Neural crest cell (in vitro differentiated cells): ENCODE results near the gene CCL5. TPM values are rescaled to one million over a fixed set of nuclear protein-coding genes. Genes with fewer than 3 reads are reported as not detected.
"Not testable (repeated sequence)": the region's sequence is repeated elsewhere in the genome, so short reads cannot be mapped to it uniquely, and the experiment has no call there.

Source experiments
- DNase-seq: peaks from one replicate; pipeline ENCODE4 v3.0.0; 2021; ENCODE audit warnings: low read depth, mixed read lengths, low spot score
- H3K27ac Mint-ChIP-seq: one replicate; pipeline ENCODE4 v1.8.0; 2021; ENCODE audit warnings: mild to moderate bottlenecking, mixed read lengths; ENCODE audit not compliant: unreplicated experiment
- H3K27me3 Mint-ChIP-seq: 2 replicates; pipeline ENCODE4 v1.8.0; 2021; ENCODE audit warnings: low read depth, mild to moderate bottlenecking, mixed read lengths
- H3K36me3 Mint-ChIP-seq: 2 replicates; pipeline ENCODE4 v1.8.0; 2021; ENCODE audit warnings: low read depth, mild to moderate bottlenecking, mixed read lengths
- H3K4me1 Mint-ChIP-seq: 2 replicates; pipeline ENCODE4 v1.8.0; 2021; ENCODE audit warnings: mixed read lengths
- H3K4me3 Mint-ChIP-seq: one replicate; pipeline ENCODE4 v1.8.0; 2021; ENCODE audit warnings: mild to moderate bottlenecking, mixed read lengths
- H3K9me3 Mint-ChIP-seq: 2 replicates; pipeline ENCODE4 v1.8.0; 2021; ENCODE audit warnings: mixed read lengths
- CTCF ChIP-seq: fragments of 200-600 bp; sonication (generic); conservative IDR thresholded peaks from 2 replicates; pipeline ENCODE4 v1.5.0; 2021; ENCODE audit warnings: antibody characterized with exemption, mild to moderate bottlenecking
- total RNA-seq: library from RNA; stranded (reverse); gene quantifications from 2 replicates; pipeline ENCODE4 v1.2.1, GENCODE V29; 2021

Gene CCL5
- total RNA-seq, 1 donor from 2014 or later, result not detected

GRCh38 chr17:35903451-35903850, 23.3 kb upstream of the CCL5 start:
- TF ChIP-seq CTCF, result no peak
- H3K27ac Mint-ChIP-seq, result no peak overlapping the region
- H3K4me1 Mint-ChIP-seq, result no peaks in the 10 kb centered on the region
- H3K9me3 Mint-ChIP-seq, result peaks cover 3% of the 10 kb centered on the region
- DNase-seq, result no peak
- H3K36me3 Mint-ChIP-seq, result no peaks in the 10 kb centered on the region
- peaks cover 3% of the 10 kb centered on the region for H3K27me3 Mint-ChIP-seq
- no peak overlapping the region for H3K4me3 Mint-ChIP-seq

- Mint-ChIP-seq H3K9me3 (peaks cover 3% of the 10 kb centered on the region), H3K27ac (no peak overlapping the region), H3K4me3 (no peak overlapping the region), H3K36me3 (no peaks in the 10 kb centered on the region), H3K27me3 (peaks cover 3% of the 10 kb centered on the region), H3K4me1 (no peaks in the 10 kb centered on the region)
- TF ChIP-seq CTCF, result no peak
- DNase-seq, result no peak
Observed at GRCh38 chr17:35901631-35902175, 21.5 kb upstream of the CCL5 start.

- H3K9me3 Mint-ChIP-seq, result peaks cover 3% of the 10 kb centered on the region
- no peaks in the 10 kb centered on the region for H3K36me3 Mint-ChIP-seq
- DNase-seq, result no peak
- peaks cover under 1% of the 10 kb centered on the region for H3K27me3 Mint-ChIP-seq
- H3K4me3 Mint-ChIP-seq, result no peak overlapping the region
- no peaks in the 10 kb centered on the region for H3K4me1 Mint-ChIP-seq
- no peak for TF ChIP-seq CTCF
- H3K27ac Mint-ChIP-seq, result no peak overlapping the region
Observed at GRCh38 chr17:35900708-35901480, 20.7 kb upstream of the CCL5 start.

GRCh38 chr17:35900280-35900679, 20.1 kb upstream of the CCL5 start:
- no peak overlapping the region for H3K27ac Mint-ChIP-seq
- TF ChIP-seq CTCF, result no peak
- no peaks in the 10 kb centered on the region for H3K36me3 Mint-ChIP-seq
- peaks cover 2% of the 10 kb centered on the region for H3K9me3 Mint-ChIP-seq
- H3K4me3 Mint-ChIP-seq, result no peak overlapping the region
- DNase-seq, result no peak
- H3K27me3 Mint-ChIP-seq, result no peaks in the 10 kb centered on the region
- no peaks in the 10 kb centered on the region for H3K4me1 Mint-ChIP-seq

- no peak overlapping the region for H3K4me3 Mint-ChIP-seq
- H3K4me1 Mint-ChIP-seq, result no peaks in the 10 kb centered on the region
- H3K9me3 Mint-ChIP-seq, result peaks cover 3% of the 10 kb centered on the region
- no peaks in the 10 kb centered on the region for H3K27me3 Mint-ChIP-seq
- no peak for DNase-seq
- no peaks in the 10 kb centered on the region for H3K36me3 Mint-ChIP-seq
- H3K27ac Mint-ChIP-seq, result no peak overlapping the region
- no peak for TF ChIP-seq CTCF
Observed at GRCh38 chr17:35898283-35899070, 18.3 kb upstream of the CCL5 start.

- H3K9me3 Mint-ChIP-seq, DNase-seq, H3K4me1 Mint-ChIP-seq, H3K27me3 Mint-ChIP-seq, H3K4me3 Mint-ChIP-seq, H3K36me3 Mint-ChIP-seq: not testable (repeated sequence)
- peak overlapping the region; percentile 12 for H3K27ac Mint-ChIP-seq
Observed at GRCh38 chr17:35897772-35898171, 17.6 kb upstream of the CCL5 start.
